ENCODE measurements around the gene MRGPRG.

Gene MRGPRG

GRCh38 chr11:3207526-3208189, 11.0 kb downstream of the MRGPRG start:
- DNase-seq (ENCODE audit: low read depth) = no peak

GRCh38 chr11:3206922-3207204, 11.8 kb downstream of the MRGPRG start:
- DNase-seq (ENCODE audit: low read depth) = no peak

- no peak for DNase-seq (ENCODE audit: low read depth)
Measured at GRCh38 chr11:3206156-3206921, 12.3 kb downstream of the MRGPRG start.

GRCh38 chr11:3205261-3206155, 13.1 kb downstream of the MRGPRG start:
- no peak for DNase-seq (ENCODE audit: low read depth)

- DNase-seq (ENCODE audit: low read depth) = no peak
Measured at GRCh38 chr11:3204141-3205015, 14.2 kb downstream of the MRGPRG start.

GRCh38 chr11:3203221-3204043, 15.2 kb downstream of the MRGPRG start:
- DNase-seq (ENCODE audit: low read depth) = no peak

GRCh38 chr11:3202759-3203158, 15.9 kb downstream of the MRGPRG start:
- DNase-seq (ENCODE audit: low read depth) = no peak

- DNase-seq (ENCODE audit: low read depth) = no peak
Measured at GRCh38 chr11:3202305-3202704, 16.3 kb downstream of the MRGPRG start.

- DNase-seq (ENCODE audit: low read depth) = no peak
Measured at GRCh38 chr11:3201677-3202181, 16.9 kb downstream of the MRGPRG start.

- DNase-seq (ENCODE audit: low read depth) = no peak
Measured at GRCh38 chr11:3201112-3201581, 17.5 kb downstream of the MRGPRG start.

- no peak for DNase-seq (ENCODE audit: low read depth)
Measured at GRCh38 chr11:3200388-3201111, 18.1 kb downstream of the MRGPRG start.

GRCh38 chr11:3199537-3200295, 18.9 kb downstream of the MRGPRG start:
- no peak for DNase-seq (ENCODE audit: low read depth)

GRCh38 chr11:3198815-3199214, 19.8 kb downstream of the MRGPRG start:
- no peak for DNase-seq (ENCODE audit: low read depth)

- DNase-seq (ENCODE audit: low read depth) = no peak
Measured at GRCh38 chr11:3197878-3198528, 20.6 kb downstream of the MRGPRG start.

GRCh38 chr11:3197044-3197695, 21.4 kb downstream of the MRGPRG start:
- DNase-seq (ENCODE audit: low read depth) = no peak

- no peak for DNase-seq (ENCODE audit: low read depth)
Measured at GRCh38 chr11:3196161-3197043, 22.2 kb downstream of the MRGPRG start.
